TTC549 (cell line): Measurements from ENCODE around the gene BMPR1B.

Experiments used
- FAIRE-seq: peaks from 2 replicates; lab custom pipeline; 2012; peaks lifted over from hg19 to GRCh38; lab: Jason Lieb, UNC

BMPR1B gene

GRCh38 chr4:94960708-94961107 is 203.0 kb downstream of the BMPR1B start:
- FAIRE-seq, result no peak

- no peak for FAIRE-seq
Measured at GRCh38 chr4:94961420-94961819, 203.7 kb downstream of the BMPR1B start.

DNA sequence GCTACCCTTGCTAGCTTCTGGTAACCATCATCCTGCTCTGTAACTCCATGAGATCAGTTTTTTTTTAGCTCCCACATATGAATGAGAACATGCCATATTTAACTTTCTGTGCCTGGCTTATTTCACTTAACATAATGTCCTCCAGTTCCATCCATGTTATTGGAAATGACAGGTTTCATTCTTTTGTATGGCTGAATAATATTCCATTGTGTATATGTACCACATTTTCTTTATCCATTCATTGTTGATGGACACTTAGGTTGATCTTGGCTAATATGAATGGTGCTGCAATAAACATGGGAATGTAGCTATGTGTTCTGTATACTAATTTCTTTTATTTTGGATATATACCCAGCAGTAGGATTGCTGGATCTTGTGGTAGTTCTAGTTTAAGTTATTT is 204.7 kb downstream of the BMPR1B start:
- FAIRE-seq, result no peak

DNA sequence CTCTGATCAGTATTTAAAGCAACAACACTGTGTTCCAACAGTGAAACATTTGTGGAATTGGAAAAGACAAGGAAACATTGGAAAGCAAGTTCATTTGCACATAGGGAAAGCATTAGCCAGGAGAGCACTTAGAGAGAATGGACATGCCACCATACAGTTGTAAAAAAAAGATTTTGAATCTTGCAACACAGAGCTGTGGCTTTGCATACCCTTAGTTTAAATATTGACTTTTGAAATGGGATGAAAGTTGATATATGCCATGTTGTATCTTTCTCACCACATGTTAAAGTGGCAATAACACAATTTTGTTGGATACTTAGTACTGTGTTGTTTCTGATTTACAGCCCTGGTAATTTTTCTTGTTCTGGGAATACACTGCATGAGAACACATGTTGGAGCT is 208.1 kb downstream of the BMPR1B start:
- FAIRE-seq, result no peak

DNA sequence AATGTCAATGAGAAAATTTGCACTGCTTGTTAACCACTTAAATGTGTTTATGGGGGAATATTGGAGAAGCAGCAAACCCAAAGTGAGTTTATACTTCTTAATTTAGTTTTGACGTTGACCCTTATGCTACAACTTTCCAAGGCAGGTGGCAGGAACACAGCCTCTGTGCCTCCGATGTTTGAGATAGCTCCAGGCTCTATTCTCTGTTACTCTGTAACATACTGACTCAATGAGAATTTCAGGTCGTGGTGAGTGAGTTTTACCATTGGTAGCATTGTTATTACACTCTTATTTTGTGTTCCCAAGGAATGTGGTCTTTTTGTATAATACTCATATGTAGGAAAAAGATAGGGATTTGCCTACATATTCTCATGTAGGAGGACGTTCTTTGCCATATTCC is 210.7 kb downstream of the BMPR1B start:
- no peak for FAIRE-seq

- no peak for FAIRE-seq
Measured at GRCh38 chr4:94970650-94971049, 212.9 kb downstream of the BMPR1B start.

DNA sequence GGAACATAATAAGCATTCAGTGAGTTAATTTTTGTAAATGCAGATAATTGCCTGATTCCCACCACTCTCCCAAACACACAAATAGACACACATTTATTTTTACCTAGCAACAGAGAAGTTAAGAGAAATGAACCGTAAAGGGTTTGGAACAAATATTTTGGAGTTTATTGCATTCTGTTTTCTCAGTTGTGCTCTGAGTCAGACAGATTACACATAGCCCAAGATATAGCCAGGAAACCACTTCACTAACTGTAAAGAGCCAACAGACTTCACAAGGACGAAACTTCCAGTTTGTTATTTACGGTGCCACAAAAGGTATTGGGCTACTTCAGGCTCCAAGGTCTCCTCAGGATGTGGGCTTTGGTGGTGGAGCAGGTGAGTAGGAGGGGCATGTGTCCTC is 217.0 kb downstream of the BMPR1B start:
- no peak for FAIRE-seq

DNA sequence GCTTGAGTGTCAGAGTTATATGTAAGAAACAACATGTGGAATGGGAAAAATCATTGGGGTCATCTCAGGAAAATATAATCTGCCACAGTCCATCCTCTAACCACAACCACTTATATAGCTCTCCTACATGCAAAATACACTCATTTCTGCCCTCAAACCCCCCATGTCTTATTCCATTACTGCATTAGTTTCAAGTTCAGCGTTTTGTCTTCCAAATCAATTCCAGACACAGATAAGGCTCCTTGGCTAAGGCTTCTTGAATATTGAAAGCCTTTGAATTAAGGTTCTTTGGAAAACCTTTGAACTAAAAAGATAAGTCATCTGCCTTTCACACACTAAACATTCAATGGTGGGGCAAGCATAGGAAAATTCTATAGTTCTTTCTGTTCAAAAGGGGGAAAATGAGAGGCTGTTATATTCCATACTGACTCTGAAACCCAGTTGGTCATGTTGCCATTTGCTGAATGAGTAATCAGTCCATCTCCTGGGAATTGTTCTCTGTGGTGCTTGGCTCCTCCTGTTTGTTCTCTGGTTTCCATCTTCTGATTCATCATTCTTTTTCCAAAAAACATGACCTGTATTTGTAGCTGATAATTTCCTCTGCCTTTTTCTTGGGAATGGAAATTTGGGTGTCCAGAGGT is 218.7 kb downstream of the BMPR1B start:
- no peak for FAIRE-seq

DNA sequence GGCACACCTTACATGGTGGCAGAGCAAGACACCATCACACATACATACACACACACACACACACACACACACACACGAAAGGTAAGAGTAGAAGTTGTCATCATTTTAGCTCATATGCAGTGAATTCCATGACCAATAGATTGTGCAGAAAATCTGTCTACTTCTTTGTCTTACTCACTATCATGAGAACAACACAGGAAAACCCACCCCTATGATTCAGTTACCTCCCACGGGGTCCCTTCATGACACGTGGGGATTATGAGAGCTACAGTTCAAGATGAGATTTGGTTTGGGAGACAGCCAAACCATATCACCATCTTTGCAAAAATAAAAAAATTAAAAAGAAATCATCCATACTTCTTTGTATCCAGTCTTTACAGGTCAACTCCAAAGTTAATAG is 221.1 kb downstream of the BMPR1B start:
- no peak for FAIRE-seq

- FAIRE-seq, result no peak
Measured at GRCh38 chr4:94979621-94980020, 221.9 kb downstream of the BMPR1B start.

DNA sequence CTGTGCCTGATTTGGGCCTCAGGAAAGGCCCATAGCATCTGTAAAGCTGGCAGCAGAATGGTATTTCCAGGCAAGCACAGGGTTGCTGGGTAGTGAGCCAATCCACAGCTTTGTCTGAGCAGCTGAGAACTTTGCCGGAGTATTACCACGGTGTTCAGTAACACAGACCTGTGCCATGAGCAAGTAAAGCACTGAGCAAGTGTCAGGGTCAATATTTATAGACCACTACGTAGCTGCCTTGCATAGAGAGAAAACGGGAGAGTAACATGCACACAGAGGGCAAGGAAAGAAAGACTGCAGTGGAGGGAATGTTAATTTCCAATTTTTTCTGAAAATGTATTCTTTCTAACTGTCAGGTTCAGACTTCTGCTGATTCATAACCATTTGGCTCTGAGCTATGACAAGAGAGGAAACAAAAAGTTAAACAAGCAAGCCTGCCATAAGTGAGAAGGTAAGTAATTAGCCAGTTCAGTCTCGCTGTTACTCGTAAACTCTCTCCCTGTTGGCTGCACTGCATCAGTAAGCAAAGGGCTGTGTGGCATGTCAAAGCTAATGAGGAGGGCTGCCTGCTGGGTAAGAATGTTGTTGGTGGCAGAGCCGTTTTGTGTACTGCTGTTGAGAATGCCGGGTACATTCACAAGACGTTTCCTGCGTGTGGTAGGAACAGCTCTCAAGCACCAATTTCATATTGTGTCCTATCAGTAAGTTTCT is 238.1 kb downstream of the BMPR1B start:
- FAIRE-seq, result no peak

- no peak for FAIRE-seq
Measured at GRCh38 chr4:95000076-95000648, 242.4 kb downstream of the BMPR1B start.

GRCh38 chr4:95004912-95005311 is 247.2 kb downstream of the BMPR1B start:
- FAIRE-seq, result no peak

- FAIRE-seq, result no peak
Measured at GRCh38 chr4:95007998-95008397, 250.2 kb downstream of the BMPR1B start.

- FAIRE-seq, result no peak
Measured at GRCh38 chr4:95013236-95013635, 255.5 kb downstream of the BMPR1B start.

DNA sequence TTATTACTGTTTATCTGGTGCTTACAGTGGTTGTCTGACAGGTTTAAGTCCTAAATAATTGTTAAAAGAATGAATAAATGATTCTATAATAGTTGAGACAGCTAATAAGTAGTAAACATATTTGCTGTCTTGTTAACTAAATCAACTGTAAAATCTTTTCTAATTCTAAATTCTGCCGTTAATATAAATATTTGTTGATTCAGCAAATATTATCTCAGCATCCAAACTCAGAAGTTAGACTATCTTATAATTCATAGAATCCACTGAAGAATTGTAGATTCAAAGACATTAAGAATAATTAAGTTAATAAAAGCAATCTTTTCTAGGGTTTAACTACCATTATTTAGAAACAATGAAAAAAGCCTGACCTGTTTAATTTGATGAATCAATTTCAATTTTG is 256.3 kb downstream of the BMPR1B start:
- no peak for FAIRE-seq

- no peak for FAIRE-seq
Measured at GRCh38 chr4:95017305-95018064, 259.7 kb downstream of the BMPR1B start.

DNA sequence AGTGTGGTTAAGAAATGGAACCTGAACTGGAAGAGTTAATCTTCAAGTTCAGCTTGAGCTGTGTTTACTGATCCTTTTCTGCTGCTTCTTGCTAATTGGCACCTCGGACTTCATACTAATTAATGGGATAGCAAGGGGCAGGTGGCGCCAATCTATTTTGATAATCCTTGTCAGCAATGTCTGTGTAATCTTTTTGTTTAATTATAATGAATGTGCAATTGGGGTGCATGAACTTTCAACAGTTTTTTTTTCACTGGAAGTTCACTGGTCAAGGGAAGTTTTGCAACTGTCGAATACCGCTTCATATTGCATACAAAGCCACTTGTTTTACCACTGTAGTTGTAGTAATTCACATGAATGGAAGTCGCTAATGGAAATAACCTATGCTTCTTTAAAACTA is 261.0 kb downstream of the BMPR1B start:
- FAIRE-seq, result no peak

- FAIRE-seq, result no peak
Measured at GRCh38 chr4:95020521-95020920, 262.8 kb downstream of the BMPR1B start.

DNA sequence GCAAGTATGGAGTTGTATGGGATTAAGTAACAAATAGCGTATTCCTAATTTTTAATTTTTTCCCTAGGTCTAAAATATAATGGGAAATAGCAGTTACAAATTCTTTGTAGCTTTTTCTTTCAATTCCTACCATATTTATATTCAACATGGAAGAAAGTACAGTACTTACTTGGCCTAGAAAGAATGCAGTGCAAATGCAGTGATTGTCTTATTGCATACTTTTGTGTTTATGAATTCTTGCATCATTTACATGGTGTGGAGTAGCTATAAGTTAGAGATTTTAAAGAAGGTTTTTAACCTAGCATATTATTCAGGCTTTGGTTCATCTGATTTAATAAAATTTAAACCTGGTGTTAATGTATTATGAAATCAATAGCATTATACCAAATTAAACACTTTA is 263.3 kb downstream of the BMPR1B start:
- no peak for FAIRE-seq

GRCh38 chr4:95023110-95023509 is 265.4 kb downstream of the BMPR1B start:
- FAIRE-seq, result no peak

- no peak for FAIRE-seq
Measured at GRCh38 chr4:95027905-95028618, 270.3 kb downstream of the BMPR1B start.
